Caco-2 (cell line): ENCODE measurements around the gene TM4SF20. TPM values are rescaled to one million over a fixed set of nuclear protein-coding genes. Genes with fewer than 3 reads are reported as not detected.

ENCODE experiments used
- BruUV-seq: library from RNA; stranded (reverse); fragments of 400-500 nt; replicated peaks from 2 replicates; lab custom pipeline; 2021; lab: Mats Ljungman, UMichigan
- CTCF ChIA-PET: fragments of 300-600 bp; sonication (Branson Sonifier 250); formaldehyde crosslinking; loops from one replicate; lab custom pipeline; 2022; ENCODE audit warnings: antibody characterized with exemption; lab: Charles Lee
- POLR2A ChIA-PET: fragments of 300-600 bp; sonication (Branson Sonifier 250); formaldehyde crosslinking; loops from one replicate; lab custom pipeline; 2022; ENCODE audit warnings: antibody characterized with exemption; lab: Charles Lee
- DNase-seq, 2 experiments: peaks; one replicate each; pipeline versions ENCODE4 v3.0.0 to v3.0.0-alpha.2; 2020 to 2022
- H3K27me3 ChIP-seq: replicated peaks from 2 replicates; pipeline ENCODE4 v1.6.0; 2011; ENCODE audit warnings: low read length; ENCODE audit not compliant: control insufficient read depth, insufficient read depth
- H3K36me3 ChIP-seq: 2 replicates; pipeline ENCODE4 v1.5.1; 2011; ENCODE audit warnings: low read length; ENCODE audit not compliant: control insufficient read depth, insufficient read depth
- H3K4me1 ChIP-seq: fragments of 250-450 bp; sonication (Bioruptor Pico); 2 replicates; pipeline ENCODE4 v1.5.1; 2020; ENCODE audit warnings: mild to moderate bottlenecking
- H3K4me3 ChIP-seq: 2 replicates; pipeline ENCODE4 v1.5.1; 2011; ENCODE audit warnings: low read depth, mild to moderate bottlenecking, control low read depth, low read length
- H3K9me3 ChIP-seq: fragments of 250-450 bp; sonication (Bioruptor Pico); 2 replicates; pipeline ENCODE4 v1.5.1; 2020; ENCODE audit warnings: mild to moderate bottlenecking, moderate library complexity
- H3K27ac Mint-ChIP-seq: one replicate; pipeline ENCODE4 v1.8.0; 2022; ENCODE audit warnings: mixed read lengths; ENCODE audit not compliant: unreplicated experiment
- H3K27me3 Mint-ChIP-seq: one replicate; pipeline ENCODE4 v1.8.0; 2022; ENCODE audit warnings: mixed read lengths; ENCODE audit not compliant: insufficient read depth, unreplicated experiment
- H3K36me3 Mint-ChIP-seq: one replicate; pipeline ENCODE4 v1.8.0; 2022; ENCODE audit warnings: mild to moderate bottlenecking, mixed read lengths; ENCODE audit not compliant: insufficient read depth, unreplicated experiment
- H3K4me1 Mint-ChIP-seq: one replicate; pipeline ENCODE4 v1.8.0; 2022; ENCODE audit warnings: low read depth, mixed read lengths; ENCODE audit not compliant: unreplicated experiment
- H3K4me3 Mint-ChIP-seq: one replicate; pipeline ENCODE4 v1.8.0; 2022; ENCODE audit warnings: mild to moderate bottlenecking, moderate library complexity, mixed read lengths; ENCODE audit not compliant: unreplicated experiment
- H3K9me3 Mint-ChIP-seq: one replicate; pipeline ENCODE4 v1.8.0; 2022; ENCODE audit warnings: mixed read lengths; ENCODE audit not compliant: unreplicated experiment
- CTCF ChIP-seq, 2 experiments: fragments of 200-600 bp in 1 of 2; IDR thresholded peaks; 1 replicate in 1 of 2; 2 replicates in 1 of 2; pipeline versions ENCODE4 v1.5.1 to v1.8.0; 2011 to 2022; ENCODE audit warnings: antibody characterized with exemption in 1 of 2, control low read depth in 1 of 2, inconsistent platforms in 1 of 2, low read depth in 1 of 2, low read length in 1 of 2, mild to moderate bottlenecking in 1 of 2, moderate library complexity in 1 of 2; ENCODE audit not compliant: insufficient read depth in 1 of 2, severe bottlenecking in 1 of 2, unreplicated experiment in 1 of 2
- intact Hi-C: fragments of 100-400 bp; cut with micrococcal nuclease; formaldehyde crosslinking; loops from one replicate; pipeline ENCODE4 v1.10.0; 2022; ENCODE audit not compliant: unreplicated experiment
- total RNA-seq: library from RNA; stranded (reverse); gene quantifications from 2 replicates; pipeline ENCODE4 v1.2.3, GENCODE V29; 2022

The TM4SF20 gene
- total RNA-seq, 1 experiment from 2014 or later: 0.20 TPM

- Histone ChIP-seq H3K9me3 (peaks cover 10% of the 10 kb centered on the region; the same call in 1 of the 2 replicates), H3K4me1 (peaks cover 12% of the 10 kb centered on the region; the same call in 1 of the 2 replicates), H3K27me3 (no peaks in the 10 kb centered on the region), H3K36me3 (no peaks in the 10 kb centered on the region), H3K4me3 (peak overlapping the region; percentile 71)
- no peaks in the 10 kb centered on the region for H3K27me3 Mint-ChIP-seq
- H3K4me3 Mint-ChIP-seq: peak overlapping the region; percentile 80
- intact Hi-C loops: loop anchor here (1.0 to 10.0 kb wide), 3 partner anchors 11 to 160 kb away; partner anchors contain the start of genes COL4A3 and COL4A4
- CTCF ChIA-PET: interaction anchor here (0.6 to 0.8 kb wide), 2 partner anchors 17 to 138 kb away, joined by 3 read pairs; no protein-coding TSS in a partner anchor
- peak in 1 of 2 experiments; percentile 16 for DNase-seq
- no peaks in the 10 kb centered on the region for H3K4me1 Mint-ChIP-seq
- POLR2A ChIA-PET: interaction anchor here (0.6 kb wide), 1 partner anchor 143 kb away, joined by 9 read pairs; no protein-coding TSS in a partner anchor
- peaks cover 24% of the 10 kb centered on the region for H3K9me3 Mint-ChIP-seq
- TSS peak; percentile 86 for BruUV-seq
- TF ChIP-seq CTCF (IDR thresholded peaks at IDR 0.05; ENCODE audit: insufficient read depth in 1 of 2, low read depth in 1 of 2, low read length in 1 of 2, severe bottlenecking in 1 of 2, unreplicated experiment in 1 of 2): no peak
- peaks cover 35% of the 10 kb centered on the region for H3K36me3 Mint-ChIP-seq
- H3K27ac Mint-ChIP-seq: peak overlapping the region; percentile 84
Measured at GRCh38 chr2:227324642-227324994, 54.5 kb downstream of the TM4SF20 start.

GRCh38 chr2:227323818-227324217 is 55.3 kb downstream of the TM4SF20 start:
- Mint-ChIP-seq H3K27me3 (no peaks in the 10 kb centered on the region), H3K4me1 (no peaks in the 10 kb centered on the region), H3K36me3 (peaks cover 38% of the 10 kb centered on the region), H3K9me3 (peaks cover 30% of the 10 kb centered on the region), H3K27ac (peak overlapping the region; percentile 84), H3K4me3 (peak overlapping the region; percentile 80)
- no TSS peak for BruUV-seq
- H3K9me3 ChIP-seq: peaks cover 10% of the 10 kb centered on the region; the same call in 1 of the 2 replicates
- DNase-seq: no peak
- intact Hi-C loops: loop anchor here (1.0 to 10.0 kb wide), 3 partner anchors 11 to 159 kb away; partner anchors contain the start of genes COL4A3 and COL4A4
- H3K36me3 ChIP-seq: no peaks in the 10 kb centered on the region
- ChIA-PET POLR2A (no interaction called here), CTCF (no interaction called here)
- TF ChIP-seq CTCF (IDR thresholded peaks at IDR 0.05; ENCODE audit: insufficient read depth in 1 of 2, low read depth in 1 of 2, low read length in 1 of 2, severe bottlenecking in 1 of 2, unreplicated experiment in 1 of 2): no peak
- no peaks in the 10 kb centered on the region for H3K27me3 ChIP-seq
- no peak overlapping the region for H3K4me3 ChIP-seq
- H3K4me1 ChIP-seq: peaks cover 12% of the 10 kb centered on the region; the same call in 1 of the 2 replicates

GRCh38 chr2:227322530-227323205 is 56.4 kb downstream of the TM4SF20 start:
- no peaks in the 10 kb centered on the region for H3K27me3 Mint-ChIP-seq
- Histone ChIP-seq H3K4me1 (peaks cover 12% of the 10 kb centered on the region; the same call in 1 of the 2 replicates), H3K4me3 (no peak overlapping the region), H3K27me3 (no peaks in the 10 kb centered on the region), H3K9me3 (peaks cover 10% of the 10 kb centered on the region; the same call in 1 of the 2 replicates), H3K36me3 (no peaks in the 10 kb centered on the region)
- H3K4me3 Mint-ChIP-seq: peak overlapping the region; percentile 32
- H3K27ac Mint-ChIP-seq: peak overlapping the region; percentile 74
- CTCF ChIA-PET: no interaction called here
- intact Hi-C loops: loop anchor here (10.0 kb wide), 1 partner anchor 158 kb away; the partner anchor contains the start of genes COL4A3 and COL4A4
- BruUV-seq: no TSS peak
- TF ChIP-seq CTCF (IDR thresholded peaks at IDR 0.05; ENCODE audit: insufficient read depth in 1 of 2, low read depth in 1 of 2, low read length in 1 of 2, severe bottlenecking in 1 of 2, unreplicated experiment in 1 of 2): no peak
- peaks cover 38% of the 10 kb centered on the region for H3K36me3 Mint-ChIP-seq
- peak; percentile 24 to 48 for DNase-seq
- peaks cover 34% of the 10 kb centered on the region for H3K9me3 Mint-ChIP-seq
- POLR2A ChIA-PET: no interaction called here
- H3K4me1 Mint-ChIP-seq: no peaks in the 10 kb centered on the region
